Muscle layer of colon (tissue), 2 donors: ENCODE results near the gene RAMACL.
A peak's percentile ranks its signal among the peaks of the same experiment; 100 is the strongest.
"Not testable (repeated sequence)": the region's sequence is repeated elsewhere in the genome, so short reads cannot be mapped to it uniquely, and the experiment has no call there.

Experiments used
- H3K27ac ChIP-seq: one replicate; pipeline ENCODE4 v1.7.0; 2013; ENCODE audit warnings: low read depth, mild to moderate bottlenecking, low read length, moderate library complexity
- H3K27me3 ChIP-seq, 2 donors: one replicate each; pipeline ENCODE4 v1.7.0; 2013; ENCODE audit warnings: low read length in 2 of 2, mild to moderate bottlenecking in 2 of 2; ENCODE audit not compliant: insufficient read depth in 2 of 2, control insufficient read depth in 1 of 2
- H3K36me3 ChIP-seq: one replicate; pipeline ENCODE4 v1.7.0; 2013; ENCODE audit warnings: mild to moderate bottlenecking, low read length; ENCODE audit not compliant: insufficient read depth
- H3K4me1 ChIP-seq: one replicate; pipeline ENCODE4 v1.7.0; 2013; ENCODE audit warnings: mild to moderate bottlenecking, low read length; ENCODE audit not compliant: insufficient read depth
- H3K4me3 ChIP-seq, 2 donors: one replicate each; pipeline ENCODE4 v1.7.0; 2013; ENCODE audit warnings: low read length in 2 of 2, low read depth in 1 of 2, mild to moderate bottlenecking in 1 of 2, moderate library complexity in 1 of 2
- H3K9ac ChIP-seq: one replicate; pipeline ENCODE4 v1.7.0; 2013; ENCODE audit warnings: low read length
- H3K9me3 ChIP-seq: one replicate; pipeline ENCODE4 v1.7.0; 2013; ENCODE audit warnings: mild to moderate bottlenecking, low read length
- donor health status: abdominal sarcoma.
- donor health status: Adenocarcinoma of cecum.

Gene RAMACL

GRCh38 chr6:166586424-166587156, at the start of gene RAMACL:
Gene RAMACL, minus strand, starts transcription at chr6:166586678. Its CDS starts 201 bp downstream, at chr6:166586477.
- Histone ChIP-seq H3K27me3 (no peaks in the 10 kb centered on the region), H3K4me3 (no peak within 1 kb of the TSS), H3K36me3 (no peaks in the 10 kb centered on the region), H3K9ac (no peak within 1 kb of the TSS), H3K27ac (no peak within 1 kb of the TSS), H3K9me3 (no peaks in the 10 kb centered on the region), H3K4me1 (peaks cover 14% of the 10 kb centered on the region)

- H3K36me3 ChIP-seq: no peaks in the 10 kb centered on the region
- no peaks in the 10 kb centered on the region for H3K9me3 ChIP-seq
- no peaks in the 10 kb centered on the region for H3K4me1 ChIP-seq
- no peaks in the 10 kb centered on the region for H3K27me3 ChIP-seq
- no peak overlapping the region for H3K4me3 ChIP-seq
- no peak overlapping the region for H3K9ac ChIP-seq
- H3K27ac ChIP-seq: no peak overlapping the region
These were observed 48.8 kb upstream of the RAMACL start for GRCh38 chr6:166635013-166635970.

DNA sequence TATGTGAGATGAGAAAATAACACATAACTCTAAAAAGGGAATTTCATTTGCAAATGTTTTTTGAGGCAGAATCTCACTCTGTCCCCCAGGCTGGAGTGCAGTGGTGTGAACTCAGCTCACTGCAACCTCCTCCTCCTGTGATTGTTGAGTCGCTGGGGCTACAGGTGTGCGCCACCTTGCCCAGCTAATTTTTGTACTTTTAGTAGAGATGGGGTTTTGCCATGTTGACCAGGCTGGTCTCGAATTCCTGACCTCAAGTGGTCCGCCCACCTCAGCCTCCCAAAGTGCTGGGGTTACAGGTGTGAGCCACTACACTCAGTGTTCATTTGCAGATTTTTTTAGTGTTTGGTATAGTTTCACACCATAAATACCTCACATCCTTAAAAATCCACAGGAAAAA, 48.1 kb upstream of the RAMACL start:
- H3K27ac ChIP-seq, H3K27me3 ChIP-seq, H3K4me1 ChIP-seq, H3K9ac ChIP-seq, H3K36me3 ChIP-seq, H3K9me3 ChIP-seq, H3K4me3 ChIP-seq: not testable (repeated sequence)

GRCh38 chr6:166633732-166634535, 47.5 kb upstream of the RAMACL start:
- no peak overlapping the region for H3K27ac ChIP-seq
- H3K27me3 ChIP-seq: no peaks in the 10 kb centered on the region
- no peak overlapping the region for H3K9ac ChIP-seq
- no peak overlapping the region for H3K4me3 ChIP-seq
- no peaks in the 10 kb centered on the region for H3K36me3 ChIP-seq
- H3K4me1 ChIP-seq: peaks cover under 1% of the 10 kb centered on the region
- H3K9me3 ChIP-seq: no peaks in the 10 kb centered on the region

- Histone ChIP-seq H3K4me3 (no peak overlapping the region), H3K4me1 (peaks cover 10% of the 10 kb centered on the region), H3K36me3 (no peaks in the 10 kb centered on the region), H3K27me3 (no peaks in the 10 kb centered on the region), H3K9me3 (no peaks in the 10 kb centered on the region), H3K27ac (no peak overlapping the region), H3K9ac (no peak overlapping the region)
These were observed 46.3 kb upstream of the RAMACL start for GRCh38 chr6:166632731-166633130.

DNA sequence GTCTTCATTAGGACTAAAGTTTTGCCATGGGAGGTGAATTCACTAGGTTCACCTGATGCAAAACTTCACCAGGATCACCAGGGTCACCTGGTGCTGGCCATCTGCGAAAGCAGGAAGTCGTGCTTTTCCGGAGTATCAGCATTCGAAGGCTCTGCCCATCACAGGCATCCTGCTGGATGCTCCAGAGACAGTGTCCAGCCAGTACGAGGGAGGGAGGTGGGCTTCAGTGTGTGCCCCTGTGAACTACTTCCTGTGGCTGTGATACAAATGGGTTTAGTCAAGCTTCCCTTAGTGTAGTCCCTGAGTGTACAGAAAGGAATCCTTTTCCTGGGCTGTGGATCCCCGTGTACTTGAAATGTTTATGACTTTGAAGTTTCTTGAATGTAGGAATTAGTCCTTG, 44.0 kb upstream of the RAMACL start:
- peaks cover 0 to 5% of the 10 kb centered on the region in 2 donors for H3K27me3 ChIP-seq
- no peak overlapping the region for H3K27ac ChIP-seq
- H3K9me3 ChIP-seq: no peaks in the 10 kb centered on the region
- H3K4me3 ChIP-seq: no peak overlapping the region
- H3K4me1 ChIP-seq: peaks cover 10% of the 10 kb centered on the region
- H3K36me3 ChIP-seq: no peaks in the 10 kb centered on the region
- H3K9ac ChIP-seq: no peak overlapping the region

GRCh38 chr6:166629628-166630027, 43.1 kb upstream of the RAMACL start:
- no peaks in the 10 kb centered on the region for H3K36me3 ChIP-seq
- no peak overlapping the region for H3K27ac ChIP-seq
- H3K4me1 ChIP-seq: peaks cover 10% of the 10 kb centered on the region
- H3K4me3 ChIP-seq: no peak overlapping the region
- no peak overlapping the region for H3K9ac ChIP-seq
- no peaks in the 10 kb centered on the region for H3K9me3 ChIP-seq
- peaks cover 0 to 5% of the 10 kb centered on the region in 2 donors for H3K27me3 ChIP-seq

- Histone ChIP-seq H3K27me3 (peaks cover 0 to 5% of the 10 kb centered on the region in 2 donors), H3K4me1 (peaks cover 10% of the 10 kb centered on the region), H3K9ac (peak overlapping the region; percentile 41), H3K36me3 (no peaks in the 10 kb centered on the region), H3K9me3 (no peaks in the 10 kb centered on the region), H3K4me3 (peak overlapping the region; percentile 65 to 66), H3K27ac (peak overlapping the region; percentile 84)
These were observed 41.7 kb upstream of the RAMACL start for GRCh38 chr6:166627875-166628801.

GRCh38 chr6:166627033-166627874, 40.8 kb upstream of the RAMACL start, which contains the start of gene RPS6KA2:
Gene RPS6KA2, minus strand, starts transcription at chr6:166627251. Its CDS starts 232 bp downstream, at chr6:166627019.
- Histone ChIP-seq H3K27ac (peak within 1 kb of the TSS; percentile 84), H3K4me3 (peak within 1 kb of the TSS; percentile 70 to 71), H3K27me3 (peaks cover 0 to 5% of the 10 kb centered on the region in 2 donors), H3K9me3 (no peaks in the 10 kb centered on the region), H3K9ac (peak within 1 kb of the TSS; percentile 41), H3K36me3 (no peaks in the 10 kb centered on the region), H3K4me1 (peaks cover 10% of the 10 kb centered on the region)
